ENCODE measurements around the gene CD38. TPM values are rescaled to one million over a fixed set of nuclear protein-coding genes. Genes with fewer than 3 reads are reported as not detected.

Gene CD38
- total RNA-seq = 1.0 TPM in 1 of 2 replicates, not detected in the other

DNA sequence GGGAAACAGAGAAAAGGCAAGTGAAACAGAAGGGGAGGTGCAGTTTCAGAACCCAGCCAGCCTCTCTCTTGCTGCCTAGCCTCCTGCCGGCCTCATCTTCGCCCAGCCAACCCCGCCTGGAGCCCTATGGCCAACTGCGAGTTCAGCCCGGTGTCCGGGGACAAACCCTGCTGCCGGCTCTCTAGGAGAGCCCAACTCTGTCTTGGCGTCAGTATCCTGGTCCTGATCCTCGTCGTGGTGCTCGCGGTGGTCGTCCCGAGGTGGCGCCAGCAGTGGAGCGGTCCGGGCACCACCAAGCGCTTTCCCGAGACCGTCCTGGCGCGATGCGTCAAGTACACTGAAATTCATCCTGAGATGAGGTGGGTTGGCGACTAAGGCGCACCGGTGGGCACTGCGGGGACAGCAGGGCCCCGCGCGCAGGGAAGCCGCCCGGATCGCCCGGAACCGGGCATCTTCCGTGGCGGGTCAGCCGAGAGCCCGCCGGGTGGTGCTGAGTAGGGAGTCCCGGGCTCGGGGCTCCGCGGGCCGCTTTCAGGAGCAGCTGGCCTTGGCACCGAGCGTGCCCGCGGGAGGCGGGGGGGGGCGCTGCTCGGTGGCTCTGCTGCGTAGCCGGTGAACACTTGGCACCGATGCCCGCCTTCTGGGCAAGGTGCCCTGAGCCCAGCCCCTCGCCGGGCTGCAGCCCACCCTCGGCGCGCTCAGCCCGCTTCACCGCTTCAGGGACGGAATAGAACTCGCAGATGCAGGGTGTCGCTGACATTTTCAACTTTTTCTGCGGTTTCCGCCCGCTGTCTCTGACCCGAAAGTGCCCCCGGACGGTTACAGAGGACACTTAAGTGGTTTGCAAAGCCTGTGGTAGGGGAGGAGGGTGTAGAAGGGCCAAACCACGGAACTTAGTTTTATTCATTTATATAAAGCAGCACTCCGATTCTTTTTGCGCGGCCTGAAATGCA is at the start of gene CD38:
Gene CD38 (plus strand): TSS at position 40 of the 953 bp plus-strand sequence. CDS start 87 bp downstream, at position 127.

Other genes starting within 250 kb of the CD38 start
- 55.3 and 58.0 TPM in 2 replicates for gene FBXL5, start 123.0 kb upstream of the CD38 start, total RNA-seq
- 30.3 and 45.8 TPM in 2 replicates for gene FAM200B, start 96.5 kb upstream of the CD38 start, total RNA-seq
- 11.2 and 12.9 TPM in 2 replicates for gene BST1, start 75.3 kb upstream of the CD38 start, total RNA-seq
- 0.65 TPM in 1 of 2 replicates, not detected in the other for gene FGFBP1, start 160.4 kb downstream of the CD38 start, total RNA-seq
- not detected in 2 replicates for gene FGFBP2, start 184.8 kb downstream of the CD38 start, total RNA-seq

All from epithelial cell of alveolus of lung (primary cell).